ENCODE results near the gene GHRH.

DNA sequence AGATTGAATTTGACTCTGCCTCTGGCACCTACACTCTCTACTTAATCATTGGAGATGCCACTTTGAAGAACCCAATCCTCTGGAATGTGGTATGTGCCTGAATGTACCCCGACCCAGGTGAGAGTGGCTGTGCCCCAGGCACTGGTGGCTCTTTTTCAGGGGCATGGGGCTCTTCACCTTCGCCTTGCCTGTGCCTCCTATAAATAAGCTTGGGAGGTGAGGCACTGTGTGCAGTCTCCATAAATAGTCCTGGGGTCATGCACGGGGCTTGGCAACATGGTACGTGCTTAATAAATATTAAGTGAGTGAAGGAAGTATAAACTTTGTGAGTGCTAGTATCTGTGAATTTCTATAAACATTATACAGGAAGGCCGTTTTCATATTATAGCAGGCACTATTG lies 33.0 kb downstream of the GHRH start:
- TF ChIP-seq, protein P1, sequence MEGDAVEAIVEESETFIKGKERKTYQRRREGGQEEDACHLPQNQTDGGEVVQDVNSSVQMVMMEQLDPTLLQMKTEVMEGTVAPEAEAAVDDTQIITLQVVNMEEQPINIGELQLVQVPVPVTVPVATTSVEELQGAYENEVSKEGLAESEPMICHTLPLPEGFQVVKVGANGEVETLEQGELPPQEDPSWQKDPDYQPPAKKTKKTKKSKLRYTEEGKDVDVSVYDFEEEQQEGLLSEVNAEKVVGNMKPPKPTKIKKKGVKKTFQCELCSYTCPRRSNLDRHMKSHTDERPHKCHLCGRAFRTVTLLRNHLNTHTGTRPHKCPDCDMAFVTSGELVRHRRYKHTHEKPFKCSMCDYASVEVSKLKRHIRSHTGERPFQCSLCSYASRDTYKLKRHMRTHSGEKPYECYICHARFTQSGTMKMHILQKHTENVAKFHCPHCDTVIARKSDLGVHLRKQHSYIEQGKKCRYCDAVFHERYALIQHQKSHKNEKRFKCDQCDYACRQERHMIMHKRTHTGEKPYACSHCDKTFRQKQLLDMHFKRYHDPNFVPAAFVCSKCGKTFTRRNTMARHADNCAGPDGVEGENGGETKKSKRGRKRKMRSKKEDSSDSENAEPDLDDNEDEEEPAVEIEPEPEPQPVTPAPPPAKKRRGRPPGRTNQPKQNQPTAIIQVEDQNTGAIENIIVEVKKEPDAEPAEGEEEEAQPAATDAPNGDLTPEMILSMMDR (IDR thresholded peaks at IDR 0.05) = no peak
- no peak for TF ChIP-seq POLR2A (IDR thresholded peaks at IDR 0.05)

Data from right lobe of liver (tissue), 4 donors.